Measurements from ENCODE around the gene ALKBH4. TPM values are rescaled to one million over a fixed set of nuclear protein-coding genes. Genes with fewer than 3 reads are reported as not detected.

ALKBH4 gene
- total RNA-seq, 1 experiment from 2014 or later: 29.1 TPM

GRCh38 chr7:102453319-102453718, 11.3 kb downstream of the ALKBH4 start:
- Histone ChIP-seq H3K36me3 (replicated peaks; ENCODE audit: control insufficient read depth, insufficient read depth, low read length) (peaks cover 6% of the 10 kb centered on the region), H3K27me3 (ENCODE audit: control insufficient read depth, insufficient read depth, low read length) (no peaks in the 10 kb centered on the region), H3K4me3 (ENCODE audit: insufficient read depth, low read depth, low read length) (no peak overlapping the region)
- DNase-seq: no peak

DNA sequence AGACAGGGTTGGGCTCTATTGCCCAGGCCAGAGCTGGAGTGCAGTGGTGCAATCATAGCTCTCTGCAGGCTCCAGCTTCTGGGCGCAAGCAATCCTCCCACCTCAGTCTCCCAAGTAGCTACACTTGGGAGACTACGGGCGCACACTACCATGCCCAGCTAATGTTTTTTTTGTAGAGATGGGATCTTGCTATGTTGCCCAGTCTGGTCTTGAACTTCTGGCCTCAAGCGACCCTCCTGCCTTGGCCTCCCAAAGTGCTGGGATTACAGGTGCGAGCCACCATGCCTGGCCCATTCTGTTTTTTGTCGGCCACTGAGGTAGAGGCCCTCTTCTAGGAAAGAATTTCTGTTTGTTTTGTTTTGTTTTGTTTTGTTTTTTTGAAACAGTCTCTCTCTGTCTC, 12.2 kb downstream of the ALKBH4 start:
- H3K4me3 ChIP-seq (ENCODE audit: insufficient read depth, low read depth, low read length): no peak overlapping the region
- DNase-seq: no peak
- H3K36me3 ChIP-seq (replicated peaks; ENCODE audit: control insufficient read depth, insufficient read depth, low read length): peaks cover 2% of the 10 kb centered on the region
- H3K27me3 ChIP-seq (ENCODE audit: control insufficient read depth, insufficient read depth, low read length): no peaks in the 10 kb centered on the region

DNA sequence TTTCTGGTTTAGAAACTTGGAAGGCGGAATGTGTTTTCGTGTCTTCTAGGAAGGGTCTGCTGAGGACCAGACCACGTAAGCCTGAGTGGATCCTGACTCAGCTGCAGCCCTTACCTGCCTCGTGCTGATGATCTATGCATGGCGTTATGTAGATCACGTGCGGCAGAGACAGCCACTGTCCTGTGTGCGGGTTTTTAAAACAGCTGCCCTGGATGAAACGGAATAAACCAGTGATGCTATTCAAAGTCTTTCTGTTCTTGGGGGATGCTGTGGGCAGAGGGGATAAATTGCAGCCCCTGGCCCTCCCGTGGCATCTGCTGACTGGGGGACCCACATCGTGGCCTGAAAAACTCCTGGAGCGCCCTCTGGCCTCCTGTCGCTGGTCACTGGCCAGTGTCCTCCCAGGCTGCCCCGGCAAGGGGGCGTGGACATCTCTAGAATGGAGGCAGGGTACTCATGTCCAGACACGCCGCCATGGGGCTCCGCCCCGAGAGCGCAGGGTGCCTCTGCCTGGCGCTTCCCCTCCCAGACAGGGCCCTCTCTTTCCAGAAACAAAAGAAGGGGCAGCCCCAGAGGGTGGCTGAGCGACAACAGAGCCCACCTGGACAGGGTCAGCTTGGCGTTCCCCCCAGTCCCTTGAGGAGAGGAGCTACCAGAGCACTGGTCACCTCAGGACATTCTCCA, 13.2 kb downstream of the ALKBH4 start:
- no peaks in the 10 kb centered on the region for H3K27me3 ChIP-seq (ENCODE audit: control insufficient read depth, insufficient read depth, low read length)
- no peaks in the 10 kb centered on the region; the same call in 1 of the 2 replicates for H3K36me3 ChIP-seq (replicated peaks; ENCODE audit: control insufficient read depth, insufficient read depth, low read length)
- peak; percentile 90 for DNase-seq
- H3K4me3 ChIP-seq (ENCODE audit: insufficient read depth, low read depth, low read length): no peak overlapping the region

DNA sequence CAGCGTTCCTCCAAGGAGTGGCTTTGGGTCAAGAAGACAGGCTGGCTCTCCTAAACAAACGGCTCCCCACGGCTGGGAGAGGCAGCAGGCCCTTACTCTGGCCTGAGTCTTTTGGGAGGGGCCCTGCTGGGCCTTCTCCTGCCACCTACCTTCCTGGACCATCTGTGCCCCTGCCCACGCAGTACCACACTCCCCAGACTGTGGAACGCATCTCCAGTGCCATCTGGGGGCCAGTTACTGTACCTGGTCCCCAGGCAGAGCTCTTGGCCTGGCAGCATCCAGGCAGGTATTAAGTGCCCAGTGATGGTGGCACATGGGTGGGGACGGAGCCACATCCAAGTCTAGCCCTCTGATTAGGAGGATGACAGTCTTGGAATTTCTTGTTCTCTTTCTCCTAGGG, 14.4 kb downstream of the ALKBH4 start:
- no peak overlapping the region for H3K4me3 ChIP-seq (ENCODE audit: insufficient read depth, low read depth, low read length)
- no peak for DNase-seq
- no peaks in the 10 kb centered on the region for H3K27me3 ChIP-seq (ENCODE audit: control insufficient read depth, insufficient read depth, low read length)
- no peaks in the 10 kb centered on the region; the same call in none of the 2 replicates for H3K36me3 ChIP-seq (replicated peaks; ENCODE audit: control insufficient read depth, insufficient read depth, low read length)

DNA sequence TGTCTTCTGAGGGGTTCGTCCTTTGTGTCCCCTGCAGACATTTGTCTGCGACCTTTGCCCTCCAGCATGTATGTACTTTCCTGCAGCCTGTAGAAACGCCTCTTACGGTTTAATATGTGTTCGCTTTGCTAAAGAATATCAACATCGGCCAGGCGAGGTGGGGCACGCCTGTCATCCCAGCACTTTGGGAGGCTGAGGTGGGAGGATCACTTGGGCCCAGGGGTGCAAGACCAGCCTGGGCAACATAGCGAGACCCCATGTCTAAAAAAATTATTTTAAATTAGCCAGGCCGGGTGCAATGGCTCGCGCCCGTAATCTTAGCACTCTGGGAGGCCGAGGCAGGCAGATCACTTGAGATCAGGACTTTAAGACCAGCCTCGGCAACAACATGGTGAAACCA, 15.5 kb downstream of the ALKBH4 start:
- peaks cover 2% of the 10 kb centered on the region for H3K36me3 ChIP-seq (replicated peaks; ENCODE audit: control insufficient read depth, insufficient read depth, low read length)
- DNase-seq: no peak
- no peaks in the 10 kb centered on the region for H3K27me3 ChIP-seq (ENCODE audit: control insufficient read depth, insufficient read depth, low read length)
- no peak overlapping the region for H3K4me3 ChIP-seq (ENCODE audit: insufficient read depth, low read depth, low read length)

GRCh38 chr7:102447311-102447710, 17.4 kb downstream of the ALKBH4 start:
- peaks cover 2% of the 10 kb centered on the region for H3K36me3 ChIP-seq (replicated peaks; ENCODE audit: control insufficient read depth, insufficient read depth, low read length)
- no peaks in the 10 kb centered on the region for H3K27me3 ChIP-seq (ENCODE audit: control insufficient read depth, insufficient read depth, low read length)
- no peak overlapping the region for H3K4me3 ChIP-seq (ENCODE audit: insufficient read depth, low read depth, low read length)
- peak; percentile 48 for DNase-seq

GRCh38 chr7:102446387-102447156, 18.1 kb downstream of the ALKBH4 start:
- Histone ChIP-seq H3K27me3 (ENCODE audit: control insufficient read depth, insufficient read depth, low read length) (no peaks in the 10 kb centered on the region), H3K36me3 (replicated peaks; ENCODE audit: control insufficient read depth, insufficient read depth, low read length) (peaks cover 2% of the 10 kb centered on the region), H3K4me3 (ENCODE audit: insufficient read depth, low read depth, low read length) (no peak overlapping the region)
- peak; percentile 34 for DNase-seq

DNA sequence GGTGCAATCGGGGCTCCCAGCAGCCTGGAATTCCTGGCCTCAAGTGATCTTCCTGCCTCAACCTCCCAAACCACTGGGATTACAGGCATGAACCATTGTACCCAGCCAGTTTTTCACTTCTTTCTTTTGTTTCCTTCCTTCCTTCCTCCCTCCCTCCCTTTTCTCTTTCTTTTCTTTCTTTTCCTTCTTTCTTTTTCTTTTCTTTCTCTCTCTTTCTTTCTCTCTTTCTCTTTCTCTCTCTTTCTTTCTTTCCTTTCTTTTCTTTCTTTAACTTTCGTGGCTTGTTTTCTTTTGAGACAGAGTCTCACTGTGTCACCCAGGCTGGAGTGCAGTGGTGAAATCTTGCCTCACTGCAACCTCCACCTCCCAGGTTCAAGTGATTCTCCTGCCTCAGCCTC, 19.0 kb downstream of the ALKBH4 start:
- DNase-seq: no peak
- Histone ChIP-seq H3K4me3 (ENCODE audit: insufficient read depth, low read depth, low read length) (no peak overlapping the region), H3K27me3 (ENCODE audit: control insufficient read depth, insufficient read depth, low read length) (no peaks in the 10 kb centered on the region), H3K36me3 (replicated peaks; ENCODE audit: control insufficient read depth, insufficient read depth, low read length) (peaks cover 2% of the 10 kb centered on the region)

GRCh38 chr7:102444961-102445673, 19.5 kb downstream of the ALKBH4 start:
- H3K4me3 ChIP-seq (ENCODE audit: insufficient read depth, low read depth, low read length): no peak overlapping the region
- peak; percentile 13 for DNase-seq
- no peaks in the 10 kb centered on the region for H3K27me3 ChIP-seq (ENCODE audit: control insufficient read depth, insufficient read depth, low read length)
- H3K36me3 ChIP-seq (replicated peaks; ENCODE audit: control insufficient read depth, insufficient read depth, low read length): peaks cover 2% of the 10 kb centered on the region

DNA sequence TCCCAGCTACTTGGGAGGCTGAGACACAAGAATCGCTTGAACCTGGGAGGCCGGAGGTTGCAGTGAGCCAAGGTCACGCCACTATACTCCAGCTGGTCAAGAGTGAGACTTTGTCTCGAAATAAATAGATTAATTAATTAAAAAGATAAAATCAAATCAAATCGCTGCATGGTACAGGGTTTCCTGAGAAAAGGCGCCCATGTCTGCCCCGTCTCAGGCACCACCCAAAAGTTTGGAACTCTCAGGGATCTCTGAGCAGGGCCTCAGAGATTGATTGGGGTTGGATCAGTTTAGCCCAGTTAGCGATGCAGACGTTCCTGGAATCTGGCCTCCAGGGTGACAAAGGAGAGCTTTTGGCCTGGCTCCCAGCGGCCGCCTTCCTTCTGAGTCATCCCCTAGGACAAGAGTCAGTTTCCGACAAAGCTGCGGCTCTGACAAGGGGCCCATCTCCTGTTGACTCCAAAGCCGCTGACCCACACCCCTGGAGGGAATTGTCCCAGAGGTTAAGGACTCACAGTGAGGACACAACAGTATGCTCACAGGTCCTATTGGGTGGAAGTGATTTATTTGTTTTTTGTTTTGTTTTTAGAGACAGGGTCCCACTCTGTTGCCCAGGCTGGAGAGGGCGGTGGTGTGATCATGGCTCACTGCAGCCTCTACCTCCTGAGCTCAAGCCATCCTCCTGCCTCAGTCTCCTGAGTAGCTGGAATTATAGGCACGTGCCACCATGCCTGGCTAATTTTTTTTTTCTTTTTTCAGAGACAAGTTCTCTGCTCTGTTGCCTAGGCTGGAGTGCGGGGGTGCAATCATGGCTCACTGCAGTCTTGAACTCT, 24.5 kb downstream of the ALKBH4 start:
- Histone ChIP-seq H3K4me3 (ENCODE audit: insufficient read depth, low read depth, low read length) (no peak overlapping the region), H3K27me3 (ENCODE audit: control insufficient read depth, insufficient read depth, low read length) (no peaks in the 10 kb centered on the region), H3K36me3 (replicated peaks; ENCODE audit: control insufficient read depth, insufficient read depth, low read length) (peaks cover 4% of the 10 kb centered on the region)
- DNase-seq: peak; percentile 73

DNA sequence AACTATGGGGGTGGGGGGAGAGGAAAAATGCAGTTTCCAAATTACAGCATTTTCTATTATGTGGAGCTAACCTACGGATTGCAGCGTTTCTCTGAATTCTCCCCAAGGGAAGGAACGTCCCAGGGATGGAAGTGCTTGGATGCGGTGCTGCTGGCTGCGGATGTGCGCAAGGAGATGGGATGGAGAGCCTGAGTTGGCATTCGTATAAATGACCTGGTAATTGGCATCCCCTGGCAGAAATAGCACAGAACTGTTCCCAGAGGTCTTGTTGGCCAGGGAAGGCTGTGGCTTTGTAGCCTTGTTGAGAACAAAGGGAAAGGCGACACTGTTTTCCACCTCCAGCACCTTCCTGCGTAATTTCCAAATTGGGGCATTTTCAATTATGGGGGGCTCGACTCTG, 28.5 kb downstream of the ALKBH4 start:
- Histone ChIP-seq H3K4me3 (ENCODE audit: insufficient read depth, low read depth, low read length) (no peak overlapping the region), H3K27me3 (ENCODE audit: control insufficient read depth, insufficient read depth, low read length) (no peaks in the 10 kb centered on the region), H3K36me3 (replicated peaks; ENCODE audit: control insufficient read depth, insufficient read depth, low read length) (peaks cover 2% of the 10 kb centered on the region)
- DNase-seq: no peak

DNA sequence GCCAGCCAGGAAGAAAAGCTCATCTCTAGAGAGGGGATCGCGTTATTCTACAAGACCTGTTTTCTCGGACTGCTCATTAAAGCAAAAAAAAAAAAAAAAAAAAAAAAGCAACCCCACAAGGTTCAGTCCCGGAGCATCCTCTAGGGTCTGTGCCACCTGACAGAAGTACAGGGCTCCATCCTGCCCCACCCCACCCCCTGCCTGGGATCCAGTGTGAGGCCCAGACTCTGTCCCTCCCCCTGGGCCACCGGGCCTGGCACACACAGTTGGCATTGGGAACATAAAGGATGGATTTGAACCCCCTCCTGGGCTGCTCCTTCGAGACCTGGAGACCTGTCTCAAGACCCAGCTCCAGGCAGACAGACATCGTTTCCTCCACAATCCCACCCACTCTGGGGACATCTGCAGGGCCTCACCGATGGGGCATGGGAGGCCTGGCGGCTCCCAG, 30.6 kb downstream of the ALKBH4 start:
- no peaks in the 10 kb centered on the region for H3K27me3 ChIP-seq (ENCODE audit: control insufficient read depth, insufficient read depth, low read length)
- peaks cover 2% of the 10 kb centered on the region for H3K36me3 ChIP-seq (replicated peaks; ENCODE audit: control insufficient read depth, insufficient read depth, low read length)
- peak overlapping the region; percentile 70 for H3K4me3 ChIP-seq (ENCODE audit: insufficient read depth, low read depth, low read length)
- no peak for DNase-seq

DNA sequence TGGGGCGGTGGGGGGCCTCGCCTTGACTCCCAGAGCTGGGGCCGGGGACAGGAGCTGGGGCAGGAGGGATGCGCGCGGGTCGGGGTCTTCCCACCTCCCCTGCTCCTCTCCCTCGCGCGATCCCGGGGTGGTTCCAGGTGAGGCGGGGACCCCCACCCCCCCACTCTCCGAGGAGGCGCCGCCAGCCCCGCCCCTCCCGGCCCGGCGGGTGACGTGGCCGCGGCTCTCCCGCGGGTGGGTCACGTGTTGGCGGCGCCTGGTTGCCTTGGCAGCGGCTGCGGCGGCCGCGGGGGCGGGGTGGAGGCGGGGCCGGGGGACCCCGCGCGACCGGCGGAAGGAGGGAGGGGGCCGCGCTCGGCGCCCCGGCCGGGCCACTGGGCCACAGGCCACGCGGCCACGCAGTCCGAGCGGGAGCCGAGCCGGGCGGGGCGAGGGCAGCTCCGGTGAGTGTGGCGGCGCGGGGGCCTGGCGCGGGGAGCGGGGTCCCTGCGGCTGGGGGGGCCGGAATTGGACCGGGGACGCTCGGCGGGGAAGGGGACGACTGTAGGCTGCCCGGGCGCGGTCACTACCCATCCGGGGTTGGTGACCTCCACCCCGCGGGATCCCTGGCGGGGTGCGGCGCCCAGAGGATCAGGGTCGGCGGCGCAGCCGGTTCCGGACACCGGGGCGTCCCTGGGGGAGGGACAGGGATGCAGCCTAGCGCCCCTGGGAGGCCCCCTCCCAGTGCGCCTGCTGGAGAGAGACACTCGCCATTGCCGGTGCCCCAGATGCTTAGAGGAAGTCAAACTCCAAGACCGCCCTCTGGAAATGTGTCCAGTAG, 31.2 kb downstream of the ALKBH4 start, which contains the start of gene ORAI2:
ORAI2 (plus strand) TSS at position 357 of the 820 bp plus-strand sequence. CDS start 5,382 bp downstream, outside the sequence.
- peak; percentile 98 for DNase-seq
- H3K27me3 ChIP-seq (ENCODE audit: control insufficient read depth, insufficient read depth, low read length): no peaks in the 10 kb centered on the region
- H3K4me3 ChIP-seq (ENCODE audit: insufficient read depth, low read depth, low read length): peak within 1 kb of the TSS; percentile 70
- peaks cover 2% of the 10 kb centered on the region; the same call in 1 of the 2 replicates for H3K36me3 ChIP-seq (replicated peaks; ENCODE audit: control insufficient read depth, insufficient read depth, low read length)

Data from H7 (cell line).